ENCODE data around the gene HLA-DRB1.
"Not testable (repeated sequence)": the region's sequence is repeated elsewhere in the genome, so short reads cannot be mapped to it uniquely, and the experiment has no call there.

HLA-DRB1 gene

DNA sequence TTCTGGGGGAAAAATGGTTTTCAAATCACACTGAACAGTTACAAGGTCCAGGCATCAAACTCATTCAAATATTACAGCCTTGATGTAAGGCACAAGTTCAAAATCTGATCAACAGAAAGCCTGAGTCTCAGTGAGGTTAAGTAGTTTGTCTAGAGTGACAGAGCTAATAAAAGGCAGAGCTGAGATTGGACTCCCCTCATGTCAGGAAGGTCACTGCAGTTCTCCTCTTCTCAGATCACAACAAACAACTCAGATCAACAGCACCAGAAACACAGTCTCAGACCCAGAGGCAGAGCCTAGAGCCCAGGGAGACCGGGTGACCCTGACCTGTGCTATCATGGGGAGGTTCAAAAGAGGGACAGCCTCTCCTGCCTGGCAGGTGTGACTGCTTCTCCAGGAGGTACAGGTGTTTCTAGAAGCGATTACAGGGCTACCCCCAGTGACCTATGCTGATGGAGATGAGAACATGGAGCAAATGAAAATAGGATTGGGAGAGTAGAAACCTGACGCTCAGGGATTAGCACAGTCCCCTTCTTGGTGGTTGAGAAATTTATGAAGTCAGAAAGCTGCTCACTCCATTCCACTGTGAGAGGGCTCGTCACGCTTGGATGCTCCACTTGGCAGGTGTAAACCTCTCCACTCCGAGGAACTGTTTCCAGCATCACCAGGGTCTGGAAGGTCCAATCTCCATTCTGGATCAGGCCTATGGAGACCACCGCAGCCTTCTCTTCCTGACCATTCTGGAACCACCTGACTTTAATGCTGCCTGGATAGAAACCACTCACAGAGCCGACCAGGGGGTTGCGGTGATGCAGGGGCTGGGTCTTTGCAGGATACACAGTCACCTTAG is 35.3 kb downstream of the HLA-DRB1 start:
- no peak for DNase-seq

DNA sequence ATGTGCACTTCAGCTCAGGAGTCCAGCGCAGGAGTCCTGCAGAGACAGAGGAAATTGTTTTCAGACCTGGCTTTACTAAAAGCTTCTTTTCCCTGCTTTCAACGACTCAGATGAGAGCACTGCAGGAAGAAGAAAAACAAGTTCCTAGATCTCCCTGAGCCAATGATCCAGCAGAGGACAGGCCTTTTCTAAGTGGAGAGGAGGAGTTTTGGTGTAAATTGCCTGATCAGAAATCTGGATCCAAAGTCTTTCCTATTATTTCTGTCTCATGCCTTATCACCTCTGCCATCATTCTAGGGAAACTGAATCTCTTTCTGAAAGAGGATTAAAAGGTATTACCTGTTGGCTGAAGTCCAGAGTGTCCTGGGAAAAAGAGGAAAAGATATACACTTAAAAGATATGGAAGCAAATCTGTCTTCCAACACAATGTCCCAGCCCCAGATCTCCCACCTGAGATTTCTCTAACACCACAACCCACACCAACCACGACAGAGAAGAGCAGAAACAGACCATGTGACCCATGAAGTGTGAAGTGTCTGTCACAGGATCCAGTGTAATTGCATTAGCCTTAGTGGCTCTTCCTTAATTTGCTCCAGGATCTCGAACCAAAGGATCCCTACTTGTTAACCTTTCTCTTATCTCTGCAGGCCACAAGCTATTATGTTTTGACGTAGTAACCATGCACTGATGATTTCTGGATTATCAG is 36.5 kb downstream of the HLA-DRB1 start:
- no peak for DNase-seq

DNA sequence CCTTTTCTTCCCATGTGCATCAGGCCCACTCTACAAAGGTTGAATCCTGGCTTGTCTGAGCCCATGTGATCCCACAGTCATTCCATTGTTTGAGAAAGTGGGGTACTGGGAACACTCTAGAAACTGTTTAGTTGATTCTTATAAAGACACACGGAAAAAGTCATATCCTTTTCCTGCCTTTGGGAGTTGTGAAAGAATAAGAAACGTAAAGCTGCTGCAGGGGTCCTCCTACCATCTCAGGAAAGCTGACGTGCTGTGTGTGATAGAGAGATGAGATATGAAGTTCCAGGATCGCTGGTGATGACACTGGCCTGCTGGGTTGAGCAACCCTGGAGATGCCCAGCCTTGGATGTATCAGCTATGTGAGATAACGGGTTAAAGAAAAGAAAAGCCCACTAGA is 38.2 kb downstream of the HLA-DRB1 start:
- DNase-seq: no peak

DNA sequence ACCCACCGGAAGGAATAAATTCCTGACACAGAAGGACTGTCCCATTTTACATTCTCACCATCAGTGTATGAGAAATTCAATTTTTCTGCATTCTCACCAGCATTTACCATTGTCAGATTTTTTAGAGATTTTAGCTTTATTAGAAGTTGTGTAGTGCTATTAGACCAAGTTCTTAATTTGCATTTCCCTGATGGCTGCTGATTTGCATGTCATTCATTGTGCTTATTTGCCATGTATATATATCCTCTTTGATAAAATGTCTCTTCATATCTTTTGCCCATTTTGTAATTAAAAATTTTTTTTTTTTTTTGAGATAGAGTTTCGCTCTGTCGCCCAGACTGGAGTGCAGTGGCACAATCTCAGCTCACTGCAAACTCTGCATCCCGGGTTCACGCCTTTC is 49.8 kb downstream of the HLA-DRB1 start:
- no peak for DNase-seq

DNA sequence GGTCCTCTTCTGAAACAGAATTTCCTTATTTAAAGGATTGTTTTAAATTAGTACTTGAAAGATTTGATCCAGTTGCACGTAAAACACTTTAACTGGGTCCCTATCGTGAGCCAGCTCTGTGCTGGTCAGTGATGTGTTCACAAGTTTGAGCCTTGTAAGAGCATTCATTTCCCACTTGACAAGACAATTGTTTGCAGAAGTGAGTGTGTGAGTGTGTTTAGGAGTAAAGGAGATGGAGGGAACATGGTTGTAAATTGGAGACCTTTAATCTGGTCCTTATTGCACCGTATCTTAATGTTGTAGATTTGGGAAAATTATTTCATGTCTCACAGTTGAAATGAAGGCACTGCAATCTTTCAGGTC is 59.2 kb downstream of the HLA-DRB1 start:
- DNase-seq: not testable (repeated sequence)

DNA sequence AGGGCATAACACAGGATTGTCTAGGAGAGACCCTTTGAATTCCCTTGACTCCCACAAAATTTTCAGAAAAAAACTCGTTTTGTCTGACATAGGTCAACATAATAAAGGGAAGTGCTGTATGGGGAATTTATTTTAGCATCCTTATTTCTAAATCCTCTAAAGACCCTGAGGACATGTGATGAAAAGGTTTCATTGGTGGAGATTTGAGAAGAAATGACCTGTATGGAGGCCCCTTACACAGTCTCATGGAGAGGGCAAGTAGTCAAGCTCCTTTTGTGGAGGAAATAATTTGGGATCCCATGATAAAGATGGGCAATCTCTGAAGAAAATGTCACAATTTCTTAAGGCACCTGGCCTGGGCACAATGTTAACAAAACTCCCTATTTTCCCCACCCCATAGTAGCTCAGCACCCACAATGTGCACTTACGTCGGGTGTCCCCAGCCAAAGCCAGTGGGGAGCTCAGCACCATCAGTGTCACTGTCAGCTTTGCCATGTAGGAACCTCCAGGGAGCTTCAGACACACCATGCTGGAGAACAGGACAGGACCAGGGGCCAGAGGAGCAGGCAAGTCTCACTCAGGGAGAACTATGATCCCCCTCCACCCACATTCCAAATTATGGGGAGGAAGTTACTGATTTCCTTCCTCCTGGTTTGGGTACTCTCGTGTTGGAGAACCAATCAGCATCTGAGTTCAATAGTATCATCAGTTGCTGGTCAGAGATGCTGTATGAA is 59.8 kb downstream of the HLA-DRB1 start, which contains the start of gene HLA-DRB5:
TSS of gene HLA-DRB5 (minus strand) at position 591 of the 734 bp plus-strand sequence. CDS start at position 528, 63 bp downstream.
- no peak for DNase-seq
